ENCODE measurements around the gene ORC1.

DNA sequence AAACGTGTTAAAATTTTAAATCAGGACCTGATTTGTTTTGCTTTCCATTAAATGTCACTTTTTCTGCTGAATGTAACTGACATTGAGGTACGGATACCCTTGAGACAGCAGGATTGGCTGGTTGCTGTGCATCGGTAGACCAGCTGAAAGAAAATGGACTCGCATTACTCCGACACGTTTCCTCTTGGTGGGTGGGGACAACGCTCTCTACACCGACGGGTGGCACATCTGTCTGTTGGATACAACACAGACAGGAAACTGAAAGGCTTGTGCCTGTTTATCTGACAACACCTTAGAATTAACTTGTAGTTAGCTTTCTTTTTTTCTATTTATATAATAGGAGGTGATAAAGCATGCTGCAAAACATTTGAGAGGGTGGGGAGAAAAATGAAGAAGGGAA lies 19.5 kb upstream of the ORC1 start:
- TF ChIP-seq POLR2A (IDR thresholded peaks at IDR 0.05), result no peak
- TF ChIP-seq, protein P1, sequence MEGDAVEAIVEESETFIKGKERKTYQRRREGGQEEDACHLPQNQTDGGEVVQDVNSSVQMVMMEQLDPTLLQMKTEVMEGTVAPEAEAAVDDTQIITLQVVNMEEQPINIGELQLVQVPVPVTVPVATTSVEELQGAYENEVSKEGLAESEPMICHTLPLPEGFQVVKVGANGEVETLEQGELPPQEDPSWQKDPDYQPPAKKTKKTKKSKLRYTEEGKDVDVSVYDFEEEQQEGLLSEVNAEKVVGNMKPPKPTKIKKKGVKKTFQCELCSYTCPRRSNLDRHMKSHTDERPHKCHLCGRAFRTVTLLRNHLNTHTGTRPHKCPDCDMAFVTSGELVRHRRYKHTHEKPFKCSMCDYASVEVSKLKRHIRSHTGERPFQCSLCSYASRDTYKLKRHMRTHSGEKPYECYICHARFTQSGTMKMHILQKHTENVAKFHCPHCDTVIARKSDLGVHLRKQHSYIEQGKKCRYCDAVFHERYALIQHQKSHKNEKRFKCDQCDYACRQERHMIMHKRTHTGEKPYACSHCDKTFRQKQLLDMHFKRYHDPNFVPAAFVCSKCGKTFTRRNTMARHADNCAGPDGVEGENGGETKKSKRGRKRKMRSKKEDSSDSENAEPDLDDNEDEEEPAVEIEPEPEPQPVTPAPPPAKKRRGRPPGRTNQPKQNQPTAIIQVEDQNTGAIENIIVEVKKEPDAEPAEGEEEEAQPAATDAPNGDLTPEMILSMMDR (IDR thresholded peaks at IDR 0.05 in 4 of 5, conservative IDR thresholded peaks at IDR 0.05 in 1 of 5), result no peak

All from gastrocnemius medialis (tissue), 4 donors.